Activated CD4-positive, CD25-positive, alpha-beta regulatory T cell (primary cell): ENCODE data around the gene PRKRA.
"Not testable (repeated sequence)": the region's sequence is repeated elsewhere in the genome, so short reads cannot be mapped to it uniquely, and the experiment has no call there.

ENCODE experiments used
- DNase-seq, 4 experiments: peaks; one replicate each; lab custom pipeline; 2025; lab: John Stamatoyannopoulos, UW

Gene PRKRA

DNA sequence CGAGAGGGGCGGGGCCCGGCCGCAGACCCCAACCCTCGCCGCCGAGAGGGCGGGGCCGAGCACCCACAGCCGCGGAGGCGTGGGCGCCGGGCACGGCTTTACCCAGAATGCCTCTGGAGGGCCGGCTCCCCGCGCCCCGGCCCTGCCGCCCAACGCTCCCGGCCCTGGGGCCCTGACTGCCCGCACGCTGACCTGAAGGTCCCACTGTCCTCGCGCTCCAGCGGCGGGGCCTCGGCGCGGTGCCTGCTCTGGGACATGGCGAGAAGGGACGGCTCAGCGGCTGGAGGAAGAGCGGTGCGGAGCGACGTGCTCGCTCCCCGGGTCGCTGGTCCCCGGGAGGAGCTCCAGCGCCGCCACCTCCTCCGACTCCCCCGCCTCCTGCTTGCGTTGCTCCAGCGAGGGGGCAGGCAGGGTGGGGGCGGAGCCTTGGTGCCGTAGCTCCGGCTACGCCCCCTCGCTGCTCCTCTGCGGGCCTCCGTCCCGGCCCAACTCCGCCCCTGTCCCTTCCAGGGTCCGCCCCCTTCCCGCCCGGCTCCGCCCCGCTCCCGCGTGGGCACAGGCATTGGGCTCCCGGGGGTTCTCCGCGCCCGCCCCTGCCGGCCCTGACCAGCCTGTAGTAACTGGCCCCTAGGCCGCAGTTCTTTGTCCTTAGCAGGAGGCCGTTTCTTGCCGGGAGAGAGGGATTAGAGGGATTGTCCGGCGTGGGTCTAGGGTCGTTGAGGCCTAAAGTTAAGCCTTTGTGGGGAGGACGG lies at the start of gene PRKRA, which contains the start of gene PJVK:
Gene PRKRA (minus strand): TSS at position 402 of the 752 bp plus-strand sequence. CDS start 145 bp downstream, at position 257.
Gene PJVK (plus strand): TSS at position 605 of the 752 bp plus-strand sequence. CDS start 2,032 bp downstream, outside the sequence.
- peak; percentile 87 to 94 (median 92) for DNase-seq

- no peak for DNase-seq
These were observed 48.7 kb upstream of the PRKRA start for GRCh38 chr2:178499640-178500039.

DNA sequence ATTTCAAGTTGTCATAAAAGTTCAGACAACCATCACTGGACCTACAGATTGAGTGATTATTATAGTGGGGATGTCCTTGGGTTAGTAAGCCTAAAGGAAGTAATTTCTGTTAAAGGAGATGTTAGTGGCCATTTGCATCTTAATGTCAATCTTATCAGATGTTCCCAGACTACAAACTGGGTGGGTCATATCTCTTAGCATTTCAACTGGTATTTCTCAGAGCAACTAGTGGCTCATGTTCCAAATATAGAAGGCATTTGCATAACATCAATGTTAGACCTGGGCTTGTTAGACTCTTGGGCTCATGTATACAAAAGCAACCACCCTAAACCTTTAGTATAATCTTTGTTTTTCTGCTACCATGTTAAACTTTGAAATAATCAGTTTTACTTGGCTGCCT lies 47.2 kb upstream of the PRKRA start:
- DNase-seq, result no peak

DNA sequence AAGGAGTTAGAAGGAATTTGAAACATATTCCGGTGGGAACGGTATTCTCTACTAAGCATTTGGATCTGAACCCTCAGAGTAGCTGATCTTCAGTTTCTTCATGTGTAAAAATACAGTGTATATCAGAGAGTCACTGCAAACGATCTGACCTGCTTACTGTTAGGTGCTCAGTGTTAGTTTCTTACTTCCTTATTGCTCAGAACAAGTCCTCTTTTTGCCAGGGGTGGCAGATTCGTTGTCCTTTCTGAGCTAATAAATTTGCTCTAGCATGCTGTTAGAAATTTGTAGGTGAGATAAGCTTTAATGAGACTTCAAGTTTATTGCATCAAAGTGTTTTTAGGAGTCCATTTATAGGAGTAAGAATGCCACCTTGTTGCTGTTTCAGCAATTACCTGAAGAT lies 45.1 kb upstream of the PRKRA start:
- no peak for DNase-seq

DNA sequence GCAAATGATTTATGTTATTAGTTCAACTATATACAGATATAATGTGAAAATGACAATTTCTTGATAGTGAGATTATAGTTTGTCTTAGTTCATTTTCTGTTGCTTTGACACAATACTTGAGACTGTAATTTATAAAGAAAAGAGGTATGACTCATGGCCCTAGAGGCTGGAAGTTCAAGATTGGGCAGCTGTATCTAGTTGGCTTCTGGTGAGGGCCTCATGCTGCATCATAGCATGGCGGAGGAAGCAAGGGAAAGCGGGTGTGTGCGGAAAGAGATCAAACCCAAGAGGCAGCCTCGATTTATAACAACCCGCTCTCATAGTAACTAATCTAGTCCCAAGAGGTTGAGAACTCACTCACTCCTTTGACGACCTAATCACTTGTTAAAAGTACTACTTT lies 40.6 kb upstream of the PRKRA start:
- no peak for DNase-seq

DNA sequence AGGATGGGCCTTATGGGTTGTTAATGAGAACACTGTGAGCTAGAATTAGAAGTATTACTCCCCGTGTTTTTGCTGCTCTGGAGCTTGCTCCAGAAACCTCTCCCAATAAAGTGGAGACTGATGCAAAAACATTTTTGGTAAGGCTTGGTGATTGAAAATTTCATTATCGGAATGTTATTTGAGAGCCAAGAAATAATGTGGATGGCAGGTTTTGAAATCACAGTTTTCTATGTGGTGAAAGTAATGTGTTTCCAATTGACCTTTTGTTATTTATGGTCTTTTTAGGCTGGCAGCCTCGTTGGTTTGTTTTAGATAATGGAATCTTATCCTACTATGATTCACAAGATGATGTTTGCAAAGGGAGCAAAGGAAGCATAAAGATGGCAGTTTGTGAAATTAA lies 34.4 kb upstream of the PRKRA start:
- no peak for DNase-seq

GRCh38 chr2:178484245-178485041 lies 33.5 kb upstream of the PRKRA start:
- no peak for DNase-seq

DNA sequence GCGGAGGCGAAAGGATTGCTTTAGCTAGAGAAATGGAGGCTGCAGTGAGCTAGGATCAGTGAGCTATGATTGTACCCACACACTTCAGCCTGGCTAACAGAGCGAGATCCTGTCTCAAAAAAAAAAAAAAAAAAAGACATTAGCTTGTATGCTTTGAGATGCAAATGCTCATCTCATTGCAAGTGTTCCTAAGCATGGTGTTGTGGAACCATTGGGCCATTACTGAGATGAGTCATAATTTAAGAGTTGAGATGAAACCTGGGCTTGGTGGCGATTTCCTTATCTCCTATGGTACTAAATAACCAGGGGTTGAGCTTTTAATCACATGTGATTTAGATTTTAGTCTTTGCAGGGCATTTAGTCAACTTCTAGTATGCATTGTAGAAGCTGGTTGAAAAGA lies 31.5 kb upstream of the PRKRA start:
- no peak for DNase-seq

DNA sequence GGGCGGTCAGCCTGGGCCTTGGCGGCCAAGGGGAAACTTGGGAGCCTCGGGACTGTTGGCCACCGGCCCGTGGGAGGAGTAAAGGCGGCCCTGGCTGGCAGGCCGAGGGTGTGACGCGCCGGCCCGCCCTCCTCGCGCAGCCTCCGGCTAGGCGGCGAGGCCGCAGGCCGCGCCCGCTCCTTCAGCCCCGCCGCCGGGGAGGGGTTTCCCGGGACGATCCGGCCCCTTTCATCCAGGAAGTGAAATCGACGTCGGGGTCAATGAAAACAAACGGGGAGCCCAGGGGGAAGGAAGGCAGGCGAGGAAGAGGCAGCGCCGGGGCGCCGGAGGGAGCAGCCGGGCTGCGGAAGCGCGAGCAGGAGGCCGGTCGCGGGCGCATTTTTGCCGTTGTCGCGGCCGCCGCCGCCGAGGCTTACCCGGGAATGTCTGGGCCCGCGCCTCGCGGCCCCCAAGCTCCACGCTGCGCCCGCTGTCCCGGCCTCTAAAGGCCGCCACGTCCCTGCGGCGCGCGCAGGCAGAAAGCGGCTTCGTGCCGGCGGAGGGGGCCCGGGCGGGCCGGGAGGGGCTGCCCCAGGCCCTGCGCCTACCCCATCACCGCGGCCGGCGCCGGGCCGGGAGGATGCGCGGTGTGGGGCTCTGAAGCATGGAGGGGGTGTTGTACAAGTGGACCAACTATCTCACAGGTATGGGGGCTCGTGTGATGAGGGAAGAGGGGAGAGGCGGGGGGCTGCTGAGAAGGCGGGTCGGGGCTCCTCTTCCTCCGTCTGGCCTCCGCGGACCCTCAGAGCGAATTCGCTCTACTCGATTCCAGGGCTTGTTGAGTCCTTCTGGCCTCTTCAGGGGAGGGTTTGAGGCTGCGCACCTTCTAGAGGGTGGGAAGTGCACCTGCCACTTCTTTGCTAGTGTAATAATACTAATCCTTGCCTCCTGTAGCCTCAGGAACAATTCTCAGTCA lies 29.5 kb upstream of the PRKRA start, which contains the start of gene PLEKHA3:
Gene PLEKHA3 (plus strand): TSS at position 231 of the 955 bp plus-strand sequence. CDS start 413 bp downstream, at position 644.
- peak; percentile 21 to 48 (median 38) for DNase-seq

DNA sequence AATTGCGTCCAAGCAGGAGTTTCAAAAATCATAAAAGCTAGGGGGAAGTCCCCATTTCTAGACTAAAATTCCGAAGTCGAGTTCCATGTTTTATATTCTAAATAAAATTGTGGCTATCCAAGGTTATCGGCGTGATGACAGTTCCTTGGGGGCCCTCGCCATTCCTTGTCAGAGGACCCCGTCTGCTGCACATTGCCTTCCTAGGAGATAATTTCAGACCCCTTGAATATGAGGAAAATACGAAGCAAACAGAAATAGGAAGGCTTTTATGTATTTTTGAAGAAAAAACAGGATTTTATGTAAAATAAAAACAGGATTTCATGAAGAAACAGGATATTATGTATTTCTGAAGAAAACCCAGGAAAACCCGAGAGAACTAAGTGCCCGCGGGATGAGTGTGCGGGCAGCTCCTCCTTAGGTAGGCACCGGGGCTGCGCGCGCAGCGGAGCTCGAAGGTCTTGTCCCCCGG lies 28.8 kb upstream of the PRKRA start:
- no peak for DNase-seq

DNA sequence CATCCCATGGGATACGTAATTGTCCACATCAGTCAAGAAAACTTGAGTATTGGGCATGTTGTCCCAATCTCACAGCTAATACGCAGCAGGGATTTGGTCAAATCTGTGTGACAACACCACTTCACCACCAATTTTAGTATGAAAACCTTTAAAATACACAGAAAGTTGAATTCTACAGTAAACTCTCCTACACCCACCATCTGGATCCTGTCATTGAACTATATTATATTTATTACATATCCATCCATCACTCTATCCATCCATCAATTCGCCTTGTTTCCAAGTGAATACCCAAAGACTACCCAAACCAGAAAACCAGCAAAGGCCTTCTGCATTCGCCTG lies 28.3 kb upstream of the PRKRA start:
- no peak for DNase-seq

GRCh38 chr2:178478439-178479274 lies 27.7 kb upstream of the PRKRA start, which contains the start of gene FKBP7:
TSS of gene FKBP7 (minus strand) at chr2:178478600. CDS start at chr2:178478499, 101 bp downstream.
- DNase-seq, result peak; percentile 65 to 78 (median 70)

DNA sequence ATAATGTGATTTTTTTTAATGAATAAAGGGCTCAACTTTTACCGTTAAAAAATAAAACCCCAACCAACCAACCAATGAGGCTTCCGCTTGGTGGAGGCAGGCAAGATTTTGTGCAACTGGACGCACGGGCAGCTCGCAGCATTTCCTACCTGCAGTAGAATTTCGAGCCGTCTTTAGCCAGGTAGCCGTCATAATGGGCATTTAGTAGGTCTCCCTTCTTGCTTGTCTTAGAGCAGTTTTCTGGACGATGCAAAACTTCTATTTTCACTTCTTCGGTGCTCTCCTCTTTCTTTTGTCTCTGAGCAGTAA lies 27.1 kb upstream of the PRKRA start:
- no peak for DNase-seq

- no peak for DNase-seq
These were observed 26.6 kb upstream of the PRKRA start for GRCh38 chr2:178477443-178478129.

DNA sequence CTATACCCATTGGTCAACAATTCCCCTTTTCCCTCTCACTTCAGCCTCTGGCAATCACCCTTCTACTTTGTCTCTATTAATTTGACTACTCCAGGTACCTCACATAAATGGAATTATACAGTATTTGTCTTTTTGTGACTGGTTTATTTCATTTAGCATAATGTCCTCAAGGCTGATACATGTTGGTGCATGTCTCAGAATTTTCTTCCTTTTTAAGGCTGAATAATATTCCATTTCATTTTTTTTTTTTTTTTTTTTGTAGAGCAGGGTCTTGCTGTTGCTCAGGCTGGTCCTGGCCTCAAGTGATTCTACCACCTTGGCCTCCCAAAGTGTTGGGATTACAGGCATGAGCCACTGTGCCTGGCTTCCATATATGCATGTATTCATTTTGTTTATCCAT lies 25.5 kb upstream of the PRKRA start:
- no peak for DNase-seq

DNA sequence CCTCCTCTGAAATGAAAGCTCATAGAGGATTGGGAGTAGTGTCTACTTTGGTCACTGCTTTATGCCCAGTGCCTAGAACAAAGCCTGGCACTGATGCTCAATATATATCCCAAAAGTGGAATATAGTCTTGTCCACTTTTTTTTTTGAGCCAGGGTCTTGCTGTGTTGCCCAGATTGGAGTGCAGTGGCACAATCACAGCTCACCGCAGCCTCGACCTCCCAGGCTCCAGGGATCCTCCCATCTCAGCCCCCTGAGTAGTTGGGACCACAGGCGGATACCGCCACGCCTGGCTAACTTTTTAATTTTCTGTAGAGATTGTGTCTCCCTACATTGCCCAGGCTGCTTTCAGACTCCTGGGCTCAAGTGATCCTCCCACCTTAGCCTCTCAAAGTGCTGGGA lies 23.6 kb upstream of the PRKRA start:
- DNase-seq, result no peak

- DNase-seq, result no peak
These were observed 23.0 kb upstream of the PRKRA start for GRCh38 chr2:178473931-178474330.

DNA sequence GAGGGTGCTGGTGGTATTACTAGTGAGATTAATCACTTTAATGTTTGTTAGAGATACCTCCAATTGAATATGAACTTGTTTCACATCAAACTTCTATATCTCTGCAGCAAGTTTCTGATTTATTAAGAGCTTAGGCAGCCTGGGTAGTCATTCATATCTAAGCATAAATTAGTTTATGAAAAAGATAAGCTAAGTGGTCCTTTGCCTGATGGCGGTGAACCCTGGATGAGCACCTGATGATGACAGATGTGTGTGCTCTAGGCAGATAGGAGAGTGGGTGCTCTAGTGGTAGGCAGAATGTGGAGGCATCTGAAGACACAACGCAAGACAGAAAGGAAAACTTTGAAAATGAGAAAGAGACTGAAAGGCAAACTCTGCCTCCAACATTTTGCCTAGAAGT lies 22.4 kb upstream of the PRKRA start:
- no peak for DNase-seq

GRCh38 chr2:178471313-178471712 lies 20.3 kb upstream of the PRKRA start:
- not testable (repeated sequence) for DNase-seq

DNA sequence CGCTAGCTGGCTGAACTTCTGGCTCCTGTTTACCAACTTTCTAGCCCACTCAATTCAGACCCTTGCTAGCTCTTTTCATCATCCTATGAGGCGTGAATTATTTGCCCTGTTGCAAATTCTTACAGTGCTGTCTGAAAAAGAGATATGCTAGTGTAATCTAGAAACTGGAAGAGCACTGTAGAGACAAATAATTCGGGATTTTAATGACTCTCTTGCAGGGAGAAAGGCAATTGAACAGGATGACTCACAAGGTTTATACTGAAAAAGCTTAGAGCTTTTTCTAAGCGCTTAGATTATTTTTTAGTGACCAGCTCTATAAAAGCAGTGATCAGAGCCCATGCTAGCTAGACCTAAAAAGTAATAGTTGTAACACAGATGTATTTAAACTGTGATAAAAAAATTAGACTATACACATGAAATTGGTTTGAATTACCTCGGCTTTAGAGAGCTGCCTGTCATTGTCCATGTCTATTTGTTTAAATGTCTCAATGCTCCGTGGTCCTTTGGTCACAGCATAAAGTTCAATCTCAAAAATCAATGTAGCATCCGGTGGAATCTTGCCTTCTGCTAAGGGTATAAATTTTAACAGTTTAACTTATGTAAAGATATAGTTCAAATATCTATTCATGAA lies 18.4 kb upstream of the PRKRA start:
- no peak for DNase-seq
